Measurements from ENCODE around the gene MRPL37. TPM values are rescaled to one million over a fixed set of nuclear protein-coding genes. Genes with fewer than 3 reads are reported as not detected.

MRPL37 gene
- total and polyA plus RNA-seq, 12 donors: 24.9 to 174 (median 107) TPM

GRCh38 chr1:54186056-54186455, 13.9 kb upstream of the MRPL37 start:
- TF ChIP-seq POLR2A (IDR thresholded peaks at IDR 0.05) (no peak), CTCF (IDR thresholded peaks at IDR 0.05) (no peak)
- Histone ChIP-seq H3K4me3 (no peak overlapping the region), H3K4me1 (replicated peaks in 1 of 2) (peaks cover 9 to 11% of the 10 kb centered on the region in 2 donors), H3K36me3 (replicated peaks in 1 of 2) (no peaks in the 10 kb centered on the region), H3K27me3 (no peaks in the 10 kb centered on the region), H3K27ac (no peak overlapping the region), H3K9me3 (replicated peaks in 1 of 3) (no peaks in the 10 kb centered on the region)
- 96 to 99% (median 97%) methylated on average over 3 of the region's 3 CpGs for WGBS, 4 donors
- intact Hi-C loops (cut with DNase I): no loop called here
- no peak for DNase-seq

- WGBS, 4 donors: 90 to 96% (median 94%) methylated on average over 1 of the region's 1 CpG
- intact Hi-C loops (cut with DNase I): no loop called here
- peaks cover 0 to 6% of the 10 kb centered on the region in 2 donors for H3K36me3 ChIP-seq (replicated peaks in 1 of 2)
- H3K27ac ChIP-seq: no peak overlapping the region
- H3K4me3 ChIP-seq: no peak overlapping the region
- H3K4me1 ChIP-seq (replicated peaks in 1 of 2): peaks cover 9 to 11% of the 10 kb centered on the region in 2 donors
- no peaks in the 10 kb centered on the region for H3K9me3 ChIP-seq (replicated peaks in 1 of 3)
- TF ChIP-seq POLR2A (IDR thresholded peaks at IDR 0.05) (no peak), CTCF (IDR thresholded peaks at IDR 0.05) (no peak)
- DNase-seq: no peak
- no peaks in the 10 kb centered on the region for H3K27me3 ChIP-seq
Measured at GRCh38 chr1:54188291-54188690, 11.7 kb upstream of the MRPL37 start.

- intact Hi-C loops (cut with DNase I): no loop called here
- peaks cover 0 to 22% of the 10 kb centered on the region in 2 donors for H3K36me3 ChIP-seq (replicated peaks in 1 of 2)
- TF ChIP-seq POLR2A (IDR thresholded peaks at IDR 0.05) (no peak), CTCF (IDR thresholded peaks at IDR 0.05) (no peak)
- H3K9me3 ChIP-seq (replicated peaks in 1 of 3): no peaks in the 10 kb centered on the region
- peak; percentile 38 to 68 (median 55) for DNase-seq
- no peaks in the 10 kb centered on the region for H3K27me3 ChIP-seq
- 42 to 84% (median 45%) methylated on average over 3 to 9 of the region's 9 CpGs for WGBS, 4 donors
- no peak overlapping the region for H3K4me3 ChIP-seq
- H3K4me1 ChIP-seq (replicated peaks in 1 of 2): peaks cover 9 to 11% of the 10 kb centered on the region in 2 donors
- H3K27ac ChIP-seq: peak overlapping the region in 1 of 5 donors; percentile 42
Measured at GRCh38 chr1:54190526-54190925, 9.4 kb upstream of the MRPL37 start.

- TF ChIP-seq CTCF (IDR thresholded peaks at IDR 0.05) (no peak), POLR2A (IDR thresholded peaks at IDR 0.05) (no peak)
- Histone ChIP-seq H3K36me3 (replicated peaks in 1 of 2) (peaks cover 0 to 27% of the 10 kb centered on the region in 2 donors), H3K27ac (no peak overlapping the region), H3K27me3 (no peaks in the 10 kb centered on the region), H3K9me3 (replicated peaks in 1 of 3) (no peaks in the 10 kb centered on the region), H3K4me3 (no peak overlapping the region), H3K4me1 (replicated peaks in 1 of 2) (peaks cover 9 to 11% of the 10 kb centered on the region in 2 donors)
- DNase-seq: no peak
- WGBS, 4 donors: 0 to 100% (median 90%) methylated on average over 1 of the region's 1 CpG
- intact Hi-C loops (cut with DNase I): no loop called here
Measured at GRCh38 chr1:54191525-54191924, 8.4 kb upstream of the MRPL37 start.

Measured in adrenal gland (tissue), 12 donors.